ENCODE data around the gene CD82.

DNA sequence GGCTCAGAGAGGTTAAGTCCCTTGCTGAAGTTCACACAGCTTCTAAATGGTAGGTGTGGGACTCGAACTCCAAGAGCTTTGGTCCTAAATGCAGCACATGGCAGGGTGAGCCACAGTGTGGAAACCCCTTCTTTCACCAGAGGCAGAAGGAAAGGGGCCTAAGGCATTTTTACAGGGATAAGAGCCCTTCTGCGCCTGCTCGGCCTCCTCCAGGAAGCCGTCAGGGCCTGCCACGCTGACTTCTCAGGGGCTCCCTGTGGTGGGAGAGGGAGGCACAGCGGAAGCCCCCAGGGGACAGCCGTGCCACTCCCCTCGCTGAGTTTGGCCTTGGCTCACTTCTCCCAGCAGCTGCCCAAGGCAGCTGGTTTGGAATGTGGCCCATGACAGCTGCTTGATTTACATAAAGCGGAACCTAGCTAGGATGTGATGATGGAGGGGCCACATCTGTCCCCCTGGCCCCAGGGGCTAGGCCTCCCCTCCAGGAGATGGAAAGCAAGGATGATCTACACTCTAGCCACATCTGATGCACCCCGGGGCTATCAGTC is 35.4 kb downstream of the CD82 start:
- TF ChIP-seq EZH2phosphoT487 (IDR thresholded peaks at IDR 0.05; ENCODE audit: borderline replicate concordance, low read length) (no peak), CTCF (IDR thresholded peaks at IDR 0.05; ENCODE audit: low read depth, low read length, poor library complexity, severe bottlenecking) (no peak)

Data from DOHH2 (cell line).